ENCODE results near the gene ZFP64. TPM values are rescaled to one million over a fixed set of nuclear protein-coding genes. Genes with fewer than 3 reads are reported as not detected.

ZFP64 gene
- total RNA-seq, 2 experiments from 2014 or later: 10.0 to 16.7 TPM

GRCh38 chr20:52152921-52153320 is 38.7 kb downstream of the ZFP64 start:
- ChIA-PET POLR2A (no interaction called here), CTCF (ENCODE audit: unreplicated experiment) (no interaction called here)
- H2AFZ ChIP-seq (ENCODE audit: low read length): no peak overlapping the region
- H3K4me1 ChIP-seq (ENCODE audit: insufficient read depth, low read length, poor library complexity, severe bottlenecking): no peaks in the 10 kb centered on the region
- no peaks in the 10 kb centered on the region for H3K9me2 ChIP-seq (ENCODE audit: insufficient read depth, low read length)
- no peak overlapping the region for H3K4me2 ChIP-seq (ENCODE audit: low read length)
- no TSS peak for BruUV-seq (replicated peaks)
- TF ChIP-seq EZH2phosphoT487 (IDR thresholded peaks at IDR 0.05; ENCODE audit: borderline replicate concordance, low read depth, low read length): no peak
- TF ChIP-seq, protein P1, sequence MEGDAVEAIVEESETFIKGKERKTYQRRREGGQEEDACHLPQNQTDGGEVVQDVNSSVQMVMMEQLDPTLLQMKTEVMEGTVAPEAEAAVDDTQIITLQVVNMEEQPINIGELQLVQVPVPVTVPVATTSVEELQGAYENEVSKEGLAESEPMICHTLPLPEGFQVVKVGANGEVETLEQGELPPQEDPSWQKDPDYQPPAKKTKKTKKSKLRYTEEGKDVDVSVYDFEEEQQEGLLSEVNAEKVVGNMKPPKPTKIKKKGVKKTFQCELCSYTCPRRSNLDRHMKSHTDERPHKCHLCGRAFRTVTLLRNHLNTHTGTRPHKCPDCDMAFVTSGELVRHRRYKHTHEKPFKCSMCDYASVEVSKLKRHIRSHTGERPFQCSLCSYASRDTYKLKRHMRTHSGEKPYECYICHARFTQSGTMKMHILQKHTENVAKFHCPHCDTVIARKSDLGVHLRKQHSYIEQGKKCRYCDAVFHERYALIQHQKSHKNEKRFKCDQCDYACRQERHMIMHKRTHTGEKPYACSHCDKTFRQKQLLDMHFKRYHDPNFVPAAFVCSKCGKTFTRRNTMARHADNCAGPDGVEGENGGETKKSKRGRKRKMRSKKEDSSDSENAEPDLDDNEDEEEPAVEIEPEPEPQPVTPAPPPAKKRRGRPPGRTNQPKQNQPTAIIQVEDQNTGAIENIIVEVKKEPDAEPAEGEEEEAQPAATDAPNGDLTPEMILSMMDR (conservative IDR thresholded peaks at IDR 0.05; ENCODE audit: low read length): no peak
- no peaks in the 10 kb centered on the region for H3K79me2 ChIP-seq (ENCODE audit: insufficient read depth, low read depth, low read length)
- no peaks in the 10 kb centered on the region; the same call in 1 of the 2 replicates for H4K20me1 ChIP-seq (ENCODE audit: insufficient read depth, low read length)
- no peaks in the 10 kb centered on the region for H3K9me3 ChIP-seq (ENCODE audit: low read length)
- no peak overlapping the region for H3K4me3 ChIP-seq (ENCODE audit: low read depth, low read length, poor library complexity, severe bottlenecking)
- H3K27ac ChIP-seq (ENCODE audit: low read depth, low read length, poor library complexity, severe bottlenecking): no peak overlapping the region
- intact Hi-C loops (cut with micrococcal nuclease; ENCODE audit: unreplicated experiment): loop anchor here (5.0 kb wide), 1 partner anchor 516 kb away; no protein-coding TSS in a partner anchor
- DNase-seq (ENCODE audit: low spot score): no peak
- H3K36me3 ChIP-seq (ENCODE audit: insufficient read depth, low read length): peaks cover 33% of the 10 kb centered on the region

DNA sequence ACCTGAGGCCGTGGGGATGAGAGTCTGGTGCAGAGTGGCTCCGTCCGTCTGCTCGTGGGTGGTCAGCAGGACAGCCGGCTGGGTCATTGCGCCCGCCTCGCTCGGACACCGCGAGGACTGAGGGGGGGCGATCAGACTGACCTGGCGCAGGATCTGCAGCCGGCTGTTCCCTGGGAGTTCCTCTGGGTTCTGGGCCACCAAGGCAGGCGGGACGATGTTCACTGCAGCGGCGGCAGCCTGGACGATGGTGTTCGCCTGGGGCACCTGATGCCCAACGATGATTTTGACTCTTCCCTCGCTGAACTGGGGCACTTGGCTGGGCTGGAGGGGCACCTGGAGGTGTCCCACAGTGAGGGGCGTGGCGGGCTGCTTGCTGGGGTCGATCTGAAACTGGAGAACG is 39.2 kb downstream of the ZFP64 start:
- no TSS peak for BruUV-seq (replicated peaks)
- ChIA-PET POLR2A (no interaction called here), CTCF (ENCODE audit: unreplicated experiment) (no interaction called here)
- no peaks in the 10 kb centered on the region for H3K79me2 ChIP-seq (ENCODE audit: insufficient read depth, low read depth, low read length)
- H3K9me2 ChIP-seq (ENCODE audit: insufficient read depth, low read length): no peaks in the 10 kb centered on the region
- H3K27ac ChIP-seq (ENCODE audit: low read depth, low read length, poor library complexity, severe bottlenecking): no peak overlapping the region
- H3K9me3 ChIP-seq (ENCODE audit: low read length): no peaks in the 10 kb centered on the region
- H4K20me1 ChIP-seq (ENCODE audit: insufficient read depth, low read length): no peaks in the 10 kb centered on the region; the same call in 1 of the 2 replicates
- intact Hi-C loops (cut with micrococcal nuclease; ENCODE audit: unreplicated experiment): loop anchor here (5.0 kb wide), 1 partner anchor 515 kb away; no protein-coding TSS in a partner anchor
- H3K4me1 ChIP-seq (ENCODE audit: insufficient read depth, low read length, poor library complexity, severe bottlenecking): no peaks in the 10 kb centered on the region
- H2AFZ ChIP-seq (ENCODE audit: low read length): no peak overlapping the region
- no peak overlapping the region for H3K4me2 ChIP-seq (ENCODE audit: low read length)
- H3K4me3 ChIP-seq (ENCODE audit: low read depth, low read length, poor library complexity, severe bottlenecking): no peak overlapping the region
- peaks cover 31% of the 10 kb centered on the region for H3K36me3 ChIP-seq (ENCODE audit: insufficient read depth, low read length)
- TF ChIP-seq EZH2phosphoT487 (IDR thresholded peaks at IDR 0.05; ENCODE audit: borderline replicate concordance, low read depth, low read length): no peak
- TF ChIP-seq, protein P1 (conservative IDR thresholded peaks at IDR 0.05; ENCODE audit: low read length): no peak
- DNase-seq (ENCODE audit: low spot score): no peak

DNA sequence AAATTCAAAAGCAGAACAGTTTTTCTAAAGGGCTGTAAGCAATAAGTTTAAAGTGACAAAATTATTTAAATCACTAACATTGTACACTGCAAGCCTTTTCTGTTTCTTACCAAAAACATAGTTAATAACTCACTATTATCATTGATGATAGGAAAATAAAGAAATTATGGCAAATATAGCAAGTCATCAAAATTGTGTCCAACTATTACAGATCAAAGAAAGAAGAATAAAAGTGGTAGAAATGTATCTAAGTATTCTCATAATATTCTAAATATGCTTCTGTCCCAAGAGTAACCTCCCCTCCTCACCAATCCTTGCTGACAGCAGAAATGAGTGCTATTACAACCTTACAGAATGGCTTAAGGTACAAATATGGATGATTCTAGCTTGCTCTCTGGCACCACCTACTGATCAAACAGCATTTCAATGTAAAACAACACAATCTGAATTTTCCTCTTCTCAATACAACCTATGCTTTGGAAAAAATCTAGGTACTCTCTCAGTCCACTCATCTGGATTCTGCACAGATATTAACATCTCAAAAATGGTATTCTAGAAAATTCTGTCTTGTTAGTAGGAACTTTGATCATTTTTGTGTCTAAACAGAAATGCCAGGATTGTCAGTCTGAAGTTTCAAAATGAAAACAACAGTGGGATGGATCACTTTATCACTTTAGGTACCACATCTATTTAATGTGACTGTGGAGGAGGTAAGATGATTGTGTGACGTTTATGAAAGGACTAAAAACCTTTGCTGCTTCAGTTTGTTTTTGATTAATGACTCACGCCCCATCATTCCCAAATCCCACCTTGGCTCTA is 40.9 kb downstream of the ZFP64 start:
- ChIA-PET POLR2A (no interaction called here), CTCF (ENCODE audit: unreplicated experiment) (no interaction called here)
- no peaks in the 10 kb centered on the region for H3K4me1 ChIP-seq (ENCODE audit: insufficient read depth, low read length, poor library complexity, severe bottlenecking)
- no peaks in the 10 kb centered on the region; the same call in 1 of the 2 replicates for H4K20me1 ChIP-seq (ENCODE audit: insufficient read depth, low read length)
- peak; percentile 51 for DNase-seq (ENCODE audit: low spot score)
- H3K36me3 ChIP-seq (ENCODE audit: insufficient read depth, low read length): peaks cover 16% of the 10 kb centered on the region; the same call in 1 of the 2 replicates
- TF ChIP-seq, protein P1 (conservative IDR thresholded peaks at IDR 0.05; ENCODE audit: low read length): peak; percentile 94
- no peak for TF ChIP-seq EZH2phosphoT487 (IDR thresholded peaks at IDR 0.05; ENCODE audit: borderline replicate concordance, low read depth, low read length)
- H3K4me2 ChIP-seq (ENCODE audit: low read length): no peak overlapping the region
- H3K79me2 ChIP-seq (ENCODE audit: insufficient read depth, low read depth, low read length): no peaks in the 10 kb centered on the region
- BruUV-seq (replicated peaks): no TSS peak
- intact Hi-C loops (cut with micrococcal nuclease; ENCODE audit: unreplicated experiment): loop anchor here (5.0 kb wide), 1 partner anchor 513 kb away; no protein-coding TSS in a partner anchor
- H3K9me3 ChIP-seq (ENCODE audit: low read length): no peaks in the 10 kb centered on the region
- no peak overlapping the region for H2AFZ ChIP-seq (ENCODE audit: low read length)
- no peak overlapping the region for H3K27ac ChIP-seq (ENCODE audit: low read depth, low read length, poor library complexity, severe bottlenecking)
- H3K9me2 ChIP-seq (ENCODE audit: insufficient read depth, low read length): no peaks in the 10 kb centered on the region
- H3K4me3 ChIP-seq (ENCODE audit: low read depth, low read length, poor library complexity, severe bottlenecking): no peak overlapping the region

All from OCI-LY7 (cell line).